HG03520 (cell line): ENCODE data around the gene SNX15.
"Not testable (repeated sequence)": the region's sequence is repeated elsewhere in the genome, so short reads cannot be mapped to it uniquely, and the experiment has no call there.

ENCODE experiments used
- ATAC-seq: cut with Tn5 transposase; IDR thresholded peaks from one replicate; pipeline ENCODE4 v1.9.1; 2021; ENCODE audit warnings: mild to moderate bottlenecking, moderate library complexity; ENCODE audit not compliant: unreplicated experiment

Gene SNX15

GRCh38 chr11:65014726-65015227 is 12.5 kb upstream of the SNX15 start:
- ATAC-seq, result no peak

DNA sequence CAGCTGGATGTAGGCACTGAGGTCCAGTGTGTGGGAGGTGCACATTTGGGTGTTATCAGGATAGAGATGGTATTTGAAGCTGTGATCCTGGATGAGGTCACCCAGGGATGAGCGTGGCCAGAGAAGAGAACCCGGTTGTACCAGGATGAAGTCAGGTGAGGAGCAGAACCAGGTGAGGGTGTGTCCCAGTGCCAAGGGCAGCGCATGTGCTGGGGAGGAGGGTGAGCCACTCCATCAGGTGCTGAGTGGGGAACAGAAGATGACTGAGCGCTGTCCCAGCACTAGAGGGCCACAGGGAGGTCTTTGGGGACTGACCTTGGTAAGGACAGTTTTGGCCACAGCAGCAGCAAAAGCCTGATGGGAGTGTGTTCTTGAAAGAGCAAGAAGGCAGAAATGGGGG is 10.5 kb upstream of the SNX15 start:
- no peak for ATAC-seq

DNA sequence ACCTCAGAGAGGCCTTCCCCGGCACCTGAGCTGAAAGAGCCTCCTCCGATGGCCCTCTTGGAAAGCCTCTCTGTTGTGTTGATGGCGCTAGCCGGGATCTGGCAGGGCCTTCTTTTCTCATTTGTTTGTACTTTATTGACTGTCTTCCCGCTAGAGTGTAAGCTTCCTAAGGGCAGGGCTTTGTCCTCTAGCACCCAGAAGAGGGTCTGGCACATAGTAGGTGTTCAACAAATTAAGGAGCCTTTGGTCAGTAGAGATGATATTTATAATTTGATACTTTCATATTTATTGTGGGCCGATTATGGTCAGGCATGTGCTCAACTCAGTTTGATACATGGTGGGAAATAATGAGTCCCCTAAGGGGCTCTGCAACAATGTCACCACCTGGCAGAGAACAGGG is 9.3 kb upstream of the SNX15 start:
- ATAC-seq, result no peak

DNA sequence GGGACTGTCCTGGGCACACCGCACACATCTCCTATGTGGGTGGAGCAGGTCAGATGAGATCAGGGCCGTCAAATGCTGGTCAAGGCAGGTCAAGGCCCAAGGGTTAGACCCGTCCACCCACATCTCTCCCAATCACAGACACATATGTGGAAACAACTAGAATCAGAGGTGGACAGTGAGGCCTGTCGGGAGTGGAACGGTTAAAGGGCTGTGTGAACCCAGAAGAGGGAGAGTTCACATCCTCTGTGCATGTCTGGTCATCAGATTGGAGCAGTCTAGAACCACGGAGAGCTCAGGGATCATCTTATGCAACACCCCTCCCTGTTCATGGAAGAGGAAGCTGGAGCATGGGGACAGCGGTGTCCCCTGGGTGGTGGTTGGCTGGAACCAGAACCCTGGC is 7.4 kb upstream of the SNX15 start:
- ATAC-seq, result no peak

GRCh38 chr11:65021003-65021402 is 6.2 kb upstream of the SNX15 start:
- ATAC-seq, result no peak

DNA sequence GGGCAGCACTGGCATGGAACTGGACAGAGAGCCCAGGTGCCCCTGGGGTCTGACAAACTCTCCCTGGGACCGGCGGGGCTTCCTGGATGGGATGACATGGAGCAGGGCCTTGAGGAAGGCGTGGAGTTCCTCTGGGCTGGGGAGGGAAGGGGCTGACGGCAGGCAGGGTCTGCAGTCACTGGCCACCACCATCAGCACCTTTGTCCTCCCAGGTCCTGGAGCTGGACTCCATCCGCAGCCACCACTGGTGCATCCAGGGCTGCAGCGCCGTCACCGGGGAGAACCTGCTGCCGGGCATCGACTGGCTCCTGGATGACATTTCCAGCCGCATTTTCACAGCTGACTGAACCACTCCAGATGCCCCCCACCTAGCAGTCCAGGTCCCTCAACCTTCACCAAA is 5.7 kb upstream of the SNX15 start:
- ATAC-seq, result no peak

DNA sequence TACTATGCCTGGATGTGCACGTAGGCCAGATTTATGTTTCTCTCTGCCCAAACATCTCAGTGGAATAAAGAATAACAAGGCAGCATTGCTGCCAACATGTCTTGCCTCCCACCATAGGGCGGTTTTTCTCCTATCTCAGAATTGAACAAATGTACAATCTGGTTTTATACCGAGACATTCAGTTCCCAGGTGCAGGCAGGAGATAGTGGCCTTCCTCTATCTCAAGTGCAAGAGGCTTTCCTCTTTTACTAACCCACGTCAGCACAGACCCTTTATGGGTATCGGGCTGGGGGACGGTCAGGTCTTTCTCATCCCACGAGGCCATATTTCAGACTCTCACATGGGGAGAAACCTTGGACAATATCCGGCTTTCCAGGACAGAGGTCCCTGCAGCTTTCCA is 3.7 kb upstream of the SNX15 start:
- not testable (repeated sequence) for ATAC-seq

GRCh38 chr11:65026810-65027209 is 429 bp upstream of the SNX15 start:
- ATAC-seq, result no peak

DNA sequence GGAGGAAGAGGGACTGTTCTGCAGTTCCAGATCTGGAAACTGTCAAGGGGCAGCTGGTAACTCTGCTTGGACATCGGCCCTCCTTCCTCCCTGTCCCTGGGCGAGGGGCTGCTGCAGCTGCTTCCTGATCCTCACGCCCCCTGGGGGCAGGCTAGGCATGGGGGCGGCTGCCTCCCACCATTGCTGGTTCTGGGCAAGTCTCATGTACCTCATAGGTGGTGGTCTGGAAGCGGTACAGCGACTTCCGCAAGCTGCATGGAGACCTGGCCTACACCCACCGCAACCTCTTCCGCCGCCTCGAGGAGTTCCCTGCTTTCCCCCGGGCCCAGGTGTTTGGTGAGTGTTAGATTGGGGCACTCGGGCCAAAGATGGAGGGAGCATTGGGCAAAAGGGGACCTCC is 5.0 kb downstream of the SNX15 start:
- no peak for ATAC-seq

- ATAC-seq, result no peak
These were observed 7.2 kb downstream of the SNX15 start for GRCh38 chr11:65034423-65034822.

DNA sequence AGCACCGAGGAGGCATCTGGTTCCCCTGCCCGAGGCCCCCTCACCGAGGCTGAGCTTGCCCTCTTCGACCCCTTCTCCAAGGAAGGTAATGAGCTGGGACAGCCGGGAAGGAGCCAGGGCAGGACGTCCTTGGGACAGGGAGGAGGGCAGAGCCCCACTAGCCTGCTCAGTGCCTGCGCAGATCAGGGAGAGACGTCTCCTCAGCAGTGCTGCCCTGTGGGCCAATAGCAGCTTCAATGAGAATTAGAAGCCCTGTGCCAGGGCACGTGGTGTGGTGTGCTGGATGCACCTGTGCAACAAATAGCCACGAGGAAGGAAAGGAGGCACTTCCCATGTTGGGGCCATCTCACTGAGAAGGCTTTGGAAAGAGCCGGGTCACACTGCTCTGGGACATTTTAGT is 8.3 kb downstream of the SNX15 start:
- ATAC-seq, result no peak

DNA sequence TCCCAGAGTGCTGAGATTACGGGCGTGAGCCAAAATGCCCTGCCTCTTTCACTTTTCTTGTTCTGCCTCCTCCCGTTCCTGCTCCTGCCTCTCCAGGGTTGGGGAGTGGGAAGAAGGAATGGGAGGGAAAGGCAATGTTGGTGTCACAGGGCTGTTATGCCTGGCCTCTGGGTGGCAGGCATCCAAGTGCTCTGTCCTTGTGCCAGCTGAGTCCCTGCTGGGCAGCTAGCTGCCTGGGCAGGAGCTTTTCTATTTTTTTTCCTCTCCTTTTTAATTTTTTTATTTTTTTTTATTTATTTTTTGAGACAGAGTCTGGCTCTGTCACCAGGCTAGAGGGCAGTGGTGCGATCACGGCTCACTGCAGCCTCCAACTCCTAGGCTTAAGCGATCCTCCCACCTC is 9.7 kb downstream of the SNX15 start:
- ATAC-seq, result no peak

- ATAC-seq, result no peak
These were observed 13.2 kb downstream of the SNX15 start for GRCh38 chr11:65040520-65040846.

DNA sequence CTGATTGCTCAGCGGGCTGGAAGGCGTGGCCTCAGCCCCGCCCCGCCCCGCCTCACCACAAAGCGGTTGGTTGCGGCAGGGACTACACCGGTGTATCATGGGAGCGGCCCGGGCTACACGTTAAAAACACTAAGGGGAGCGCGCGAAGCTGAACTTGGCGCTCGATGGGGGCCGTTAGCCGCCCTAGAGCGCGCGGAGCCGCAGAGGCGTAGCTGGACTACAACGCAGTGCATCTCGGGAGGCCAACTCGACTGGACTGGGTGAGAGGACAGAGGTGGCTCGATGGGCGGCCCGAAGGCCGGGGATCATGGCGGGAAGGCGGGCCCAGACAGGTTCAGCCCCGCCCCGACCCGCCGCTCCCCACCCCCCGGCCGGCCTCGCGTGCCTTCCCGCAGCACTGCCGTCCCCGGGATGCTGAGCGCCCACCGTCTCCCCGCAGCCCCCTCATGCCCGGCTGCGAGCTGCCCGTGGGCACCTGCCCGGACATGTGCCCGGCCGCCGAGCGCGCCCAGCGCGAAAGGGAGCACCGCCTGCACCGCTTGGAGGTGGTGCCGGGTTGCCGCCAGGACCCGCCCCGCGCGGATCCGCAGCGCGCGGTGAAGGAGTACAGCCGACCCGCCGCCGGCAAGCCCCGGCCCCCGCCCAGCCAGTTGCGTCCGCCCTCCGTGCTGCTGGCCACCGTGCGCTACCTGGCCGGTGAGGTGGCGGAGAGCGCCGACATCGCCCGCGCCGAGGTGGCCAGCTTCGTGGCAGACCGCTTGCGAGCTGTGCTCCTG is 13.8 kb downstream of the SNX15 start, which contains the start of gene SAC3D1:
Gene SAC3D1, plus strand, starts transcription at position 364 of the 776 bp plus-strand sequence. Its CDS starts 83 bp downstream, at position 447.
- ATAC-seq, result peak; percentile 81

DNA sequence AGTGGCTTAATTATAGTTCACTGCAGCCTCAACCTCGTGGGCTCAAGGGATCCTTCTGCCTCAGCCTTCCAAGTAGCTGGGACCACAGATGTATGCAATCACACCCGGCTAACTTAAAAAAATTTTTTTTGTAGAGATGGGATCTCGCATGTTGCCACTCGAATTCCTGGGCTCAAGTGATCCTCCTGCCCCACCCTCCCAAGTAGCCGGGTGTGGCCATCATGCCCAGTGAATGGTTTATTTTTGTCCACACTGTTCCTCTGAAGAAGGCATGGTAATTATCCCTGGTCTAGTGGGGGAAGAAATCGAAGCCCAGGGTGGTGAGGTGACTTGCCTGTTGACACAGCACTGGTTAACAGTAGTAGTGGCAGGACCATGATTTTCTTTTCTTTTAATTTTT is 15.7 kb downstream of the SNX15 start:
- no peak for ATAC-seq

GRCh38 chr11:65043881-65044501 is 16.8 kb downstream of the SNX15 start:
- no peak for ATAC-seq

DNA sequence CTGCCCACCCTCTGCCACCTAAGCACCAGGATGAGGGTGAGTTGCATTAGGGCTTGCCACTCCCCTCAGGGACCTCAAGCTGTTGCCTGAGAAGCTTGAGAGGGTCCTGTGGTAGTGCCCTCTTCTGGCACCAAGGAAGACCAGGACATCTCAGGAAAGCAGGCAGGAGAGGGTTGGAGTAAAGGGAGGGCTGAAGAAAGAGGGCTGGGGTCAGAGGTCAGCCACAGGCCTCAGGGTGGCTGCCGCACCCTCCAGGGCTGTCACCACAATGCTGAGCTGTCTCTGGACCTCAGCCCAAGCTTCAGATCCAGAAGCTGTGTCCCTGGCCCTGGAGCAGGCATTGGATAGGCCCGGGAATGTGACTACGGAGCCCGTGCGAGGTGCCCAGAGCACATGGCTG is 17.8 kb downstream of the SNX15 start:
- ATAC-seq, result no peak

GRCh38 chr11:65045728-65046127 is 18.5 kb downstream of the SNX15 start:
- no peak for ATAC-seq

DNA sequence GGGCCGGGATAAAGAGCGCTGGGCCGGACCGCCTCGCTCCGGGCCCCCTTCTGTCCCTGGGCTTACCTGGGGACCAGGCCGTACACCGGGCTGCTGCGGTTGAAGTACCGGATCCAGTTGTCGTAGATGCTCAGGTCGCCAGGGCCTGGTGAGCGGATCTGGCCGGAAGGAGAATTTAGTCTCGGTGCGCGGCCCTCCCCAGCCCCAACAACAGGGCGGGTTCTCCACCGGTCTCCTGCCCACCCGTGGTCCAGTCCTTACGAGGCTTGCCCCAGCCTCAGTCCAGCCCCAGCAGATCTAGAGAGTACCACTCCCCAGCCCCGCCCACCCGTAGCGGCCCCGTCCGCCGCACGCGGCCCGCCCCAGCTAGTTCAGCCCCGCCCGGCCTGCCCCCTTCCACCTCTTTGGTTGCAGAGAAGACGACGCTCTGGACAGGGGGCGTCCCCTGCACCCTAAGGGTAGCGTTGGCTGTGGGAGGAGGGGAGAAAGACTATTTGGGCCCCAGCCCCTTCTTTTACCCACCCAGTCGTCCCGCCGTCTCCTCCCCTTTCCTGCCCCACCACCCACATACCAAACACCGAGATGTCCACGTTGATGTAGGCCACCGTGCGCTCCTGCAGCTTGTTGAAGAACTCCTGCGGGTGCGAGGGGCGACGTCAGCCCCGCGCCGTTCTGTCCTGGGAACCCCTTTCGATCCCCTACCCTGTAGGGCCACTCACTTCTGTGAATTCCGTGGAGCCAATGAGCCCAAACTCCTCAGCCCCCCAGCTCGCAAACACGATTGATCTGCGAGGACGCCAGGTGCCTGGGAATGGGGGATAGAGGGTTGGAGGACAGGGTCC is 20.6 kb downstream of the SNX15 start:
- ATAC-seq, result no peak

- ATAC-seq, result no peak
These were observed 24.2 kb downstream of the SNX15 start for GRCh38 chr11:65051398-65051858.

DNA sequence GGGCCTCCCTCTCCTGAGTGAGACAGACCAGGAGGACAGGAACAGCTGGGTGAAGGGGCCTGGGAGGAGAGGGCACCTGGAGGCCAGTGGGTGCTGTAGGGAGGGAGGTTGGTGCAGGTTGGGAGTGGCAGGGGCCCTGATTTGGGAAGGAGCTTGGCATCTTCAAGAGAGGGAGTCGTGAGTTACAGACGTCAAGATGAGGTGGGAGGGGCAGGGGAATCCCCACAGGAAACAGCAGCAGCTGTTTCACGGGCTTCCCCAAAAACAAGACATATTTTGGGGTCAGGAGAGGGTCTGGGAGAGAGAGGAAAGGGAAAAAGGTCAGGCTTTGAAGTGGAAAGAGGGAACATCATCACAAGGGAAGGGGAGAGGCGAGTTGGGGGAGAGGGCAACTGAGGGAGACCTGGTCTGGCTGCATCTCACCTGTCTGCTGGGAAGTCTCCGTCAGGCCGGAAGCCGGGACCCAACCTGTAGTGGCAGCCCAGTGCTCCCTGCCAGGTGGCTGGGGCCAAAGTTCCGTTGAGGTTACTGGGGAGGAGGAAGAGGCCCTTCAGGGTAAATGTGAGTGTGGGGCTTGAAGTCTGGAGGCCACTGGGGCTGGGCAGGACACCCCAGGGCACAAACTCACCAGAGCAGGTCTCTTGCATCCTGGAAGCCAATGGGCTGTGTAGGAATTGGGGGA is 26.7 kb downstream of the SNX15 start:
- no peak for ATAC-seq
